ENCODE data around the gene CNPY1. TPM values are rescaled to one million over a fixed set of nuclear protein-coding genes. Genes with fewer than 3 reads are reported as not detected.

Gene CNPY1
- total RNA-seq, 1 experiment from 2014 or later, result not detected

- Histone ChIP-seq H3K36me3 (no peaks in the 10 kb centered on the region), H3K4me3 (no peak overlapping the region), H3K27me3 (no peaks in the 10 kb centered on the region), H3K9me3 (no peaks in the 10 kb centered on the region)
- DNase-seq, result no peak
Measured at GRCh38 chr7:155547161-155547791, 917 bp upstream of the CNPY1 start.

- DNase-seq, result no peak
- Histone ChIP-seq H3K27me3 (no peaks in the 10 kb centered on the region), H3K4me3 (no peak overlapping the region), H3K9me3 (no peaks in the 10 kb centered on the region), H3K36me3 (no peaks in the 10 kb centered on the region)
Measured at GRCh38 chr7:155545348-155545747, 1.0 kb downstream of the CNPY1 start.

DNA sequence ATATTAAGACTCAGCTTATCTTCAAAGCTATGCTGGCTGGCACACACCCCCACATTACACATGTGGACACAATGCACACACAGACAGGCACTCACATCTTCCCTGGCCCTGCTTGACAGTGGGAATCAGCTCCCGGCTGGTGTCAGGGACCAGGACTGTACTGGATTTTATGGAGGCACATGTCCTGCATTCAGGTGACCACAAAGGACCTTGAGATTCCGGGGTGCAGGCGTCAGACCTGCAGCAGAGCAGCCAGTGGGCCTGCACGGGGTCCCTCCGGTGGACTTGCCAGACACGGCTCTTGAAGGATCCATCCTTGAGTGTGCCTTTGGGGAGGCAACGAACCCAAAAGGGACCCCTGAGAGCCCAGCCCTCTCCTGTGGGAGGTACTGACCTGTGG is 1.9 kb downstream of the CNPY1 start:
- DNase-seq, result no peak
- Histone ChIP-seq H3K4me3 (no peak overlapping the region), H3K9me3 (no peaks in the 10 kb centered on the region), H3K27me3 (no peaks in the 10 kb centered on the region), H3K36me3 (no peaks in the 10 kb centered on the region)

GRCh38 chr7:155543926-155544325 is 2.4 kb downstream of the CNPY1 start:
- Histone ChIP-seq H3K36me3 (no peaks in the 10 kb centered on the region), H3K27me3 (no peaks in the 10 kb centered on the region), H3K9me3 (no peaks in the 10 kb centered on the region), H3K4me3 (no peak overlapping the region)
- no peak for DNase-seq

- no peaks in the 10 kb centered on the region for H3K9me3 ChIP-seq
- no peaks in the 10 kb centered on the region for H3K27me3 ChIP-seq
- no peaks in the 10 kb centered on the region for H3K36me3 ChIP-seq
- H3K4me3 ChIP-seq, result no peak overlapping the region
- DNase-seq, result no peak
Measured at GRCh38 chr7:155543011-155543876, 3.1 kb downstream of the CNPY1 start.

- DNase-seq, result no peak
- H3K36me3 ChIP-seq, result no peaks in the 10 kb centered on the region
- no peaks in the 10 kb centered on the region for H3K27me3 ChIP-seq
- H3K9me3 ChIP-seq, result no peaks in the 10 kb centered on the region
- no peak overlapping the region for H3K4me3 ChIP-seq
Measured at GRCh38 chr7:155541986-155542675, 4.2 kb downstream of the CNPY1 start.

GRCh38 chr7:155540553-155540952 is 5.8 kb downstream of the CNPY1 start:
- no peaks in the 10 kb centered on the region for H3K9me3 ChIP-seq
- no peak for DNase-seq
- H3K27me3 ChIP-seq, result no peaks in the 10 kb centered on the region
- no peaks in the 10 kb centered on the region for H3K36me3 ChIP-seq
- no peak overlapping the region for H3K4me3 ChIP-seq

GRCh38 chr7:155538293-155538692 is 8.1 kb downstream of the CNPY1 start:
- no peaks in the 10 kb centered on the region for H3K9me3 ChIP-seq
- H3K4me3 ChIP-seq, result no peak overlapping the region
- no peak for DNase-seq
- H3K36me3 ChIP-seq, result no peaks in the 10 kb centered on the region
- no peaks in the 10 kb centered on the region for H3K27me3 ChIP-seq

GRCh38 chr7:155536451-155536850 is 9.9 kb downstream of the CNPY1 start:
- Histone ChIP-seq H3K27me3 (no peaks in the 10 kb centered on the region), H3K36me3 (no peaks in the 10 kb centered on the region), H3K9me3 (no peaks in the 10 kb centered on the region), H3K4me3 (no peak overlapping the region)
- DNase-seq, result no peak

DNA sequence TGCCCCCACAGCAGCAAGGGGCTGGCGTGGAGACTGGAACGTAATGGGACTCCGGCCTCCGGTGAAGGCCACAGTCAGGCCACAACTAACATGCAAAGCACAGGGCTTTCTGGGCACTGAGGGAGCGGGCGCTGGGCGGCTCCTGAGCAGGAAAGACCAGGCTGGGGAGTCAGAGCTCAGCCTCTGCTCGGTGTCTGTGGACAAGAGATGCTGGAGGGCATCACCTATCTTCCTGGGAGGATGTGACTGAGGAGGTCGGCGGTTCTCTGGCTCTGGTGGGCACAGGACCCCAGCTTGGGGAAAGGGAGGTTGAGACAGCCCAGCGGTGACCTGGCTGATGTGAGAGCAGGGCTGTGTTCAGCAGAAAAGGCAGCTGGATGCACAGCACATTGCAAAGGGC is 11.7 kb downstream of the CNPY1 start:
- no peak for DNase-seq
- H3K27me3 ChIP-seq, result no peaks in the 10 kb centered on the region
- no peak overlapping the region for H3K4me3 ChIP-seq
- H3K9me3 ChIP-seq, result no peaks in the 10 kb centered on the region
- H3K36me3 ChIP-seq, result no peaks in the 10 kb centered on the region

- Histone ChIP-seq H3K27me3 (no peaks in the 10 kb centered on the region), H3K4me3 (no peak overlapping the region), H3K9me3 (no peaks in the 10 kb centered on the region), H3K36me3 (no peaks in the 10 kb centered on the region)
- DNase-seq, result no peak
Measured at GRCh38 chr7:155533827-155534690, 12.3 kb downstream of the CNPY1 start.

DNA sequence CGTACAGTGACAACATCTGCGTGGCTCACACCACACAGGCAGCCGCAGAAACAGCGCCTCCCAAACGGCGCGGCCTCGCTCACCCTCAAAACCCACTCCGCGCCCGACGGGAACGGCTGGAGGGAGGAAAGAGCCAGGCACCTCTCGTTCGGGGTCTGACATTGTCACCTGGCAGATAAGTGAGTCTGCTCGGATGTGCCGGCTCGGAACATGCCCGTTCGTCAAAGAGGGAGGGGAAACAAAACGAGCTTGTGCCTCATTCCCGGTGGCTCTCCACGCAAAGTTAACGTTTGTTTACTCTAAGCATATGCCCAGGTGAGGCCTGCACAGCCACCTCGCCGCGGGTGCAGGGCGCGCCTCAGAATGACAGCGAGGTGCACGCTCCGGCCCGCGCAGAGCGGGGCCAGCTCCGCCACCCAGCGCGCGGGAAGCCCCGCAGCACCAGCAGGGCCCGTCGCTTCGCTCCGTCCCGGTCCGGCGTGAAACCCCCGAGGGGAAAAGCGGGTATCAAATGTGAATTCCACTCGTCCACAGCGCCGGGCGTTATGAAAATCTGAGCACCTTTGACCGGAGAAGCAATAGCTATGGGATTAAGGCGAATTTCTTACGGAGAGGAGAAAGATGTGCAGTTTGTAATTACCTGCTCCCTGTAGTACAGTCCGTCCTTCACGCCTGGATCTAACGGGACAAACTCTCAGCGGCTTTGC is 13.1 kb downstream of the CNPY1 start:
- Histone ChIP-seq H3K4me3 (no peak overlapping the region), H3K36me3 (no peaks in the 10 kb centered on the region), H3K9me3 (no peaks in the 10 kb centered on the region), H3K27me3 (no peaks in the 10 kb centered on the region)
- DNase-seq, result no peak

DNA sequence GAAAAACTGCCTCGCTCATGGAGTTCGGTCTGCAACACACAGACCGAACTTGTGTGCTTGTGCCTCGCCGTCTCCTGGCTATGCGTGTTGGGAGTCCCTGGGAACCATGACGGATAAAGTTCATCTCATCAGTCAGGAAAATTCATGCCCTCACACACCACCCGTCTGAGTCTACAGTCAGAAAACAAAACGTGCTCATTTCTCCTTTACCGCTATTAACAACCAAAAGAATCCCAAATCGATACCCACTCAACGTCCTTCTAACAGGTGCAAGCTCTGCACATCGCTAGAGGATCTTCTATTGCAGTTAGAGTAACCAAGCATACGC is 13.6 kb downstream of the CNPY1 start:
- Histone ChIP-seq H3K36me3 (no peaks in the 10 kb centered on the region), H3K9me3 (no peaks in the 10 kb centered on the region), H3K27me3 (no peaks in the 10 kb centered on the region), H3K4me3 (no peak overlapping the region)
- no peak for DNase-seq

DNA sequence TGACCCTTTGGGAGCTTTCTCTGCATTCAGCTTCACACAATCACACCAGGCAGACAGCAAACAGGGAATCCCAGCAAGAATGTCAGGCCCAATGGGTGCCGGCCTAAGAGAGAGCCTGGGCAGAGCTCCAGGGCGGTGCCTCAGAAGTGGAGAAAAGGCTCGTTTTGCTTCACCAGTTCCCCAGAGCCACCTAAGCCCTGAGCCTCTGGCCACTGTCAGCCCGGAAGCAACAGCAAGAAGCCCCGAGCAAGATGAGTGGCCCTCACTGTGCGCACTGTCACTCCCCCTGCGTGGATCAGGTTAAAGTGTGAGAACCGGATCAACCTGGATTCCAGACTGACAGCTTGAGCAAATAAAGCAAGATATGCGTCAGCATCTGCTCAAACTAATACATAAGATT is 14.7 kb downstream of the CNPY1 start:
- no peak overlapping the region for H3K4me3 ChIP-seq
- H3K9me3 ChIP-seq, result no peaks in the 10 kb centered on the region
- no peaks in the 10 kb centered on the region for H3K27me3 ChIP-seq
- no peaks in the 10 kb centered on the region for H3K36me3 ChIP-seq
- DNase-seq, result no peak

DNA sequence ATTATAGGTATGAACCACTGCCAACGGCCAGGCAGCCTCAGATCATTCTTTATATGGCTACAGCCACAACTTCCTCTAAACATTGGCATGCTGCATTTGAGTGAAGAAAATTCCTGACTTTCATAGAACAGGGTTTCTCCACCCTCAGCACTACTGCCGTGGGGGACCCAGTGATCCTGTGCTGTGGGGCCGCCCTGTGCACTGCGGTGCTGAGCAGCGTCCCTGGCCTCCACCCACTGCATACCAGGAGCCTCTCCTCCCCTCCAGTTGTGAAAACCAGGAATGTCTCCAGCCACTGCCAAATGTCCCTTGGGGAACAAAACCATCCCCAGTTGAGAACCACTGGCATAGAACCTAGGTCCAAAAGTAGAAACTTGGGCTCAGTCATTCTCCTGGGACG is 15.8 kb downstream of the CNPY1 start:
- Histone ChIP-seq H3K27me3 (no peaks in the 10 kb centered on the region), H3K9me3 (no peaks in the 10 kb centered on the region), H3K4me3 (no peak overlapping the region), H3K36me3 (no peaks in the 10 kb centered on the region)
- DNase-seq, result no peak

DNA sequence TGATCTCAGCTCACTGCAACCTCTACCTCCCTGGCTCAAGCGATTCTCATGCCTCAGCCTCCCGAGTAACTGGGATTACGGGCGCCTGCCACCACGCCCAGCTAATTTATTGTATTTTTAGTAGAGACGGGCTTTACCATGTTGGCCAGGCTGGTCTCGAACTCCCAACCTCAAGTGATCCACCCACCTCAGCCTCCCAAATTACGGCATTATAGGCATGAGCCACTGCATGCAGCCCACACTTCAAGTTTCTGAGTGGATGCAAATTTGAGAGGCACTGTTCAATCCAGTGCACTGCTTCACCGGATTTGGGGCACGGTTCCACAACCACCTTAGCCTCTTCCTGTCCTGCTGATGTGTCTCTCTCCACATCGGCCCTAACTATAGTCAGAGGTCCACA is 16.5 kb downstream of the CNPY1 start:
- H3K36me3 ChIP-seq, result no peaks in the 10 kb centered on the region
- H3K9me3 ChIP-seq, result no peaks in the 10 kb centered on the region
- no peaks in the 10 kb centered on the region for H3K27me3 ChIP-seq
- no peak overlapping the region for H3K4me3 ChIP-seq
- no peak for DNase-seq
